GM04504 (cell line): ENCODE data around the gene SLC35G6.
"Not testable (repeated sequence)": the region's sequence is repeated elsewhere in the genome, so short reads cannot be mapped to it uniquely, and the experiment has no call there.

Source experiments
- DNase-seq: peaks from one replicate; pipeline ENCODE4 v3.0.0-alpha.2; 2012; ENCODE audit warnings: low read depth

The SLC35G6 gene

GRCh38 chr17:7481275-7481674, at the start of gene SLC35G6:
Gene SLC35G6 (plus strand): TSS chr17:7481446. CDS start chr17:7481517, 71 bp downstream.
- not testable (repeated sequence) for DNase-seq

GRCh38 chr17:7432296-7432695, 49.0 kb upstream of the SLC35G6 start:
- DNase-seq = no peak

- DNase-seq = no peak
Observed at GRCh38 chr17:7435676-7436555, 45.3 kb upstream of the SLC35G6 start.

- no peak for DNase-seq
Observed at GRCh38 chr17:7436556-7437368, 44.5 kb upstream of the SLC35G6 start.

- no peak for DNase-seq
Observed at GRCh38 chr17:7437369-7437863, 43.8 kb upstream of the SLC35G6 start.

DNA sequence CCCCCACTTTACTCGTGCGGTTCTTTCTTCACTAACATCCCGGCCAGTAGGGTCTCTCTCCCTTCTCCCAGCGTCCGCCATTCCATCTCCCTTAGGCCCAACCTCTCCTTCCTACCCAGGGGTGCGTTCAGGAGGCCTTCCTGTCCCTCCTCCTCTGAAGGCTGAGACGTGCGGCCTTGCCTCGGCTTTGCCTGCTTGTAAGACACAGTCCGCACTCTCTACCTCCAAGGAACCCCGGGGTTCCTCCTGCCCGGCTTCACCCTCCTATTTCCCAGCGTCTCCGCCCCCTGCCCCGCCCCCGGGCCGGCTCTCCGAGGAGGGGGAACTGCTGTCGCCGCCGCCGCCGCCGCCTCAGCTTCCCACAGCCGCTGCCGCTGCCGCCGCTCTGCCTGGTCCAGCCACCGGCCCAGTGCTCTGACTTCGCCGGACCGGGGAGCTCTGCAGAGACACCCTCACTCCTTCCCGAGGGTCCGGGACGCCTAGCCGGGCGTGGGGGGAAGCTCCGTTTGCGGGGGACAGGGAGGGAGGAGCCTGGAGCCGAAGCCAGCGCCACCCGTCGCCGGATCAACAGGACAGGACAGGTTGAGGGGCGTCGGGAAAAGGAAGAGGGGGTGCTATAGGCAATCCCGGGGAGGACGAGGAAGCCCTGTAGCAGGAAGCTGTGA, 43.2 kb upstream of the SLC35G6 start:
- no peak for DNase-seq

GRCh38 chr17:7438656-7439460, 42.4 kb upstream of the SLC35G6 start:
- DNase-seq = no peak

DNA sequence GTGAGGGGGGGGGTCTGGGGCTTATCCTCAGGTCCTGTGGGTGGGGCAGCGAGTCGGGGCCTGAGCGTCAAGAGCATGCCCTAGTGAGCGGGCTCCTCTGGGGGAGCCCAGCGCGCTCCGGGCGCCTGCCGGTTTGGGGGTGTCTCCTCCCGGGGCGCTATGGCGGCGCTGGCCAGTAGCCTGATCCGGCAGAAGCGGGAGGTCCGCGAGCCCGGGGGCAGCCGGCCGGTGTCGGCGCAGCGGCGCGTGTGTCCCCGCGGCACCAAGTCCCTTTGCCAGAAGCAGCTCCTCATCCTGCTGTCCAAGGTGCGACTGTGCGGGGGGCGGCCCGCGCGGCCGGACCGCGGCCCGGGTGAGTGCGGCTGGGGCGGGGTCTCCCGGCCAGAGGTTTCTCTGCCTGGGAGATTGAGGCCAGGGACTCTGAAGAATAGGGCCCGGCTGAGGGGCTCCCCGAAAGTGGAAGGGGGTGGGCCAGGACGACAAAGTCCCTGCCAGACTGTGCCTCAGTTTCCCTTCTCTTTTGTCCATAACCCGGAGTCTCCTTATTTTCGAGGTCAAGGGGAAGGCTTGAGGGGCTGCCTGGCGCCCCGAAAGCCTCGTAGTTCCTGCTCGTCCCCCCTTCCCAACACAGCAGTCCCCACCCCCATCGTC, 41.7 kb upstream of the SLC35G6 start, which contains the start of gene FGF11:
FGF11 (plus strand) TSS at position 51 of the 651 bp plus-strand sequence; CDS start at position 160, 109 bp downstream.
- DNase-seq = no peak

GRCh38 chr17:7440113-7440833, 41.0 kb upstream of the SLC35G6 start:
- no peak for DNase-seq

DNA sequence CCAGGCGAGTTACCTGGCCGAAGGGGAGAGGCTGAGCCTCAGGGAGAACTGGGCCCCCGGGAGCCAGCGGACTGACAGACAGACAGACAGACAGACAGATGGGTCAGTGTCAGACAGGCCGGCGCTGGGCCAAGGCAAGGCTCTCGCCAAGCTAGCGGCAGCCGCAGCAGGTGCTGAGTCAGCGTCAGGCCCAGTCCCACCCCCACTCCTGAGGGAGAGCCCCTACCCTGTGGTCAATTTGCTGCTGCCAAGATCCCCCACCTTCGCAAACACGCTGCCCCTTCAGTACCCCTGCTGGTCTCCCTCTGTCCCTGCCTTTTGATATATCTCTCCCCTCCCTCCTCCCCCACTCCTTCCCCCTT, 40.4 kb upstream of the SLC35G6 start:
- no peak for DNase-seq

DNA sequence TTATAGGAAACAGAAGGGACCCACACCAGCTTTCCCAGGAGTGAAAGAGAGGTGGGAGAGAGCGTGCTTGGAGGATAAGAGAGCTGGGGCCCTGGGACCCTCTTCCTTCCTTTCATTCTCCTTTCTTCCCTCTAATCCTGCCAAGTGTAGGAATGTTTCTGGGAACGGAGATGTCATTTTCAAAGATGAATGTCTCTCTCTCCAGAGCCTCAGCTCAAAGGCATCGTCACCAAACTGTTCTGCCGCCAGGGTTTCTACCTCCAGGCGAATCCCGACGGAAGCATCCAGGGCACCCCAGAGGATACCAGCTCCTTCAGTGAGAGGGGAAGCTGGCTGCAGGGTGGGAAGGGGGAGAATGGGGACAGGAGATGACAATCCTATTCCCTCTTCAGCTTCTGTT, 40.0 kb upstream of the SLC35G6 start:
- DNase-seq = no peak

DNA sequence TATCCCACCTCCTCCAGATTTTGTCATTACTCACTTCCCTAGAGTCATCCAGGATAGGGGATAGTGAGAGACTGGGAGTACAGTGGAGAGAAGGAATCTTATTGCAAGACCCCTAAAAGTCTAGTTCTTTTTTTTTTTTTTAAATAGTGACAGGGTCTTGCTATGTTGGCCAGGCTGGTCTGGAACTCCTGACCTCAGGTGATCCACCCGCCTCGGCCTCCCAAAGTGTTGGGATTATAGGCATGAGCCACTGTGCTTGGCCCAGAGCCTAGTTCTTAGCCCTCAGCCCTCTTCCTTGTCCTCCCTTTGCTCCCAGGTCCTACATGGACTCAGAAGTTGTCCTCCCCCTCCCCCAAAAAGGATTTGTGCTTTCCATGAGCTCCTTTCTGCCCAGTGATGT, 39.1 kb upstream of the SLC35G6 start:
- DNase-seq = no peak

DNA sequence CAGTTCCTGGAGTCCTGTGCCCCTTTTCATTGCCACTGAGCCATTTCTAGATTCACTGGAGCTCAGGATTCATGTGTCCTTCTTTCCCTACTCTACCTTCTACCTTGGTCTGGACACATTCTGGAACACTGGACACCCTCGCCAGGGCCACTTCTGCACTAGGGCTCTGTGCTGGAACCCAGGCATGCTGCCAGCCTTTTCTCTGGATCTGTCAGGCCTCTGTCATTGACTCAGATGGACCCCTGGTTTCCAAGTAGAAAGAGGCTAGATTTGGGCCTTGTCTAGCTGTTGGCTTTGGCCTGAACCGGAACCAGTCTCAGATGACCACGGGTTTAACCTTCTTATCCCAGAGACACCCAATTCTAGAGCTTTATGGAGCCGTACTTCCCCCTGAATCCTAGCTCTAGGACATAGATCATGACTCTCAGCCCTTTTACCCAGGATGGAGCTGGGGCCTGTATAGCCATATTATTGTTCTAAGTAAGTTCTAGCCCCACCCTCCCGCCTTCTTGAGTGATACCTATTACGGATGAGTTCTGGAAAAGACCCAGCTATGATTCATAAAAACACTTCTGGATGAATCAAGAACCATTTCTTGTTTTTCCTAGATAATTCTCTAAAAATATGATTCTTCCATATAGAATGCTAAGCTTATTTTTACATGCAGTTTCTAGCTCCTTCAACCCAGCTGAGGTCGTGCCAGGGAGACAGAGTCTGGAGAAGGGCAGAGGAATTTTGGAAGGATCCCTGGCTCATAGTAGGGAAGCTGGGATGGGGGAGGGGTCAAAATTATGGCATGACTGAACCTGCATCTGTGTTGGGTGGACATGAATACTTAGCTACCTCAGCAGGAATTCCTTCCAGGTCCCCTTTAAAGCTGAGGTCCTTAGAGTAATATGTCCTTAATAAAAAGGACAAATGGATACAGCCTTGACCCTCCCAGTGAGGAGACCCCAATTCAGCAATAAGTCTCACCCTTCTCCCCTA, 37.5 kb upstream of the SLC35G6 start:
- no peak for DNase-seq

GRCh38 chr17:7444682-7445618, 36.3 kb upstream of the SLC35G6 start, which contains the start of gene CHRNB1:
Gene CHRNB1 (plus strand): TSS chr17:7445061. CDS start chr17:7445128, 67 bp downstream.
- DNase-seq = no peak

DNA sequence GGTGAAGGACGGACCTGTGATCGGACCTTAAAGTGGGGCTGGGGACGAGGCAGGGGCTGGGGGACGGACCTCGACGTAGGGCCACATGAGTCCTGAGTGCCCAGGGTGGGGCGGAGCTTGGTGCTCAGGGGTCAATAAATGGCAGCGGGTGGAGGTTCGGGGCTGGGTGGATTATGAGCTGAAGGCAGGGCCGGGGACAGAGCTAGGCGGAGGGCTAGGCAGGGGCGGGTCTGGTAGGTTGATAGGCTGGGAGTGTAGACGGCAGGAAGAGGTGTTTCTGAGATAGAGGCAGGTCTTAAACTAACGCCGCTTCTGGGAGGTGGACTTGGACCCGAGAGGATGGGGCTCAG, 35.7 kb upstream of the SLC35G6 start:
- DNase-seq = no peak

DNA sequence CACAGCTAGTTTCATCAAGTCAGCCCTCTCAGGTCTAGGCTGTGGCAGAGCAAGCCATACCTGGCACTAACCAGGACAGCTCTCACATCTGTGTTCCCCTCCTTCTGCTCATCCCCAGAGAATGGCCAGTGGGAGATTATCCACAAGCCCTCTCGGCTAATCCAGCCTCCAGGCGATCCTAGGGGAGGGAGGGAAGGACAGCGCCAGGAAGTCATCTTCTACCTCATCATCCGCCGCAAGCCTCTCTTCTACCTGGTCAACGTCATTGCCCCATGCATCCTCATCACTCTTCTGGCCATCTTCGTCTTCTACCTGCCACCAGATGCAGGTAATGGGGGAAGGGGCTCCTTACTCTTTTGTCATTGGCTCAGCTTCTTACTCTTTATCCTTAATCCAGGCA, 32.8 kb upstream of the SLC35G6 start:
- no peak for DNase-seq

GRCh38 chr17:7459961-7460545, 21.2 kb upstream of the SLC35G6 start:
- DNase-seq = no peak
